ENCODE data around the gene ARHGDIB.

The ARHGDIB gene

DNA sequence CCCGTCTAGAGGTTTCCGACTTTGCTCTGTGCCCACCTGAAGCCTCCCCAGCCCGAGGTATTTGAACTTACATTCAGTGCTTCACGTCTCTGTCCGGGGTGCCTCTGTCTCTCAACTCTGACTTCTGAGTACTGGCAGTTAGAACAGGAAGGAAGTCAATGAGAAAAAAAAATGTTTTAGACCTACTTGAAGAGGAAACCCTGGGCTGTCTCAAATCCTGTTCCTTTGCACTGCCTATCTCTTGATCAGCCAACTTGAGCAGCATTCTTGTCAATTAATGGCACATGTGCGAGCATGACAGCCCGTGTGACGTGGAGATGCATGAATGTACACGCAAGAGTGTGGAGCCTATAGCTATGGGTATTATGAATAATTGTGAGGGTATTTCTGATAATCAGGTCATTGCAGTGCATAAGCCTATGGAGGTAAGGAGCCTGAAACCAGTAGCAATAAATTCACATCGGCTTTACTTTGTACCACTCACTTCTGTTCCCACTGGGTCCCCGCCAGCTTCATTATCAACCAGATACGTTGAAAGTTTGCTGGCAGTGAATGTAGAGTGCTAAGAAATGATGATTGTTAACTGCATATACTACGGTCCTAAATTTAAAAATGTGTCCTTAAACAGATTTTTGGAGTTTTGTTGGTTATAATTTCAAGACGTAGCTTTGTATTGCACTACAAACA, at the start of gene ARHGDIB:
ARHGDIB (minus strand) TSS at position 136 of the 687 bp plus-strand sequence. CDS start 10,889 bp downstream, outside the sequence.
- DNase-seq: no peak

DNA sequence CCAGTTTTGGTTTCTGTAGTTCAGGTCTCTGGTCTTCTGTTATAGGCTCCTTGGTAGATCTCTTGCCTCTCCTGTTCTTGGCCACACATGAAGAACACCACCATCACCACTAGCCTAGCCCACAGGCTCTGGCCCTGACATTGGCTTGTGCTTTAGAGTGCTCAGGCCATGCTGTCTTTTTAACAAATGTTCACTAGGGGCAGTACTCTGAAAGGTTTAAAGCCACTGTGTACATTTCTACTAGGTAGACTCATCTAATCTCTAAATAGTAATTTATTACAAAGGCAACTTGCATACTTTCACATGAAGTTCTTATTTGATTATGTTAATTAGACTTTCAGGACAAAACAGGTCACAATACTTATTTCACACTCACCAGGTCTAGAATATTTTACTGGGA, 49.8 kb upstream of the ARHGDIB start:
- no peak for DNase-seq

DNA sequence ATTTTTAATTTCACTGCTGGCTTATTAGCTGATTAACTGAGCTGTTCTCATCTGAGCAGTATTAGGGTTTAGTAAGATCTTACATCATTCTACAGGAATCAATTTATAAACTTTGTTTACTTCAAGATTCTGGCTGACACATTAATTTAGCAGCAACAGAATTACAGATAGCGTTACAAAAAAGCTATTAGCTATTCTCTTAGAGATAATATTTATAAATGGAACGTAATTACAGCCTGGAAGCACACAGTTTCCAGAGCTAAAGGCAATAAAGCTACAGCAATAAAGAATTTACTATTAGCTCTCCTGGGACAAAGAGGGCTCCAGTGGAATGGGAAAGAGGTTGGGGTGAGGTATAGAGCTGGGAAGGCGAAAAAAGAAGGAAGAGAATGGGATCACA, 46.1 kb upstream of the ARHGDIB start:
- DNase-seq: no peak

DNA sequence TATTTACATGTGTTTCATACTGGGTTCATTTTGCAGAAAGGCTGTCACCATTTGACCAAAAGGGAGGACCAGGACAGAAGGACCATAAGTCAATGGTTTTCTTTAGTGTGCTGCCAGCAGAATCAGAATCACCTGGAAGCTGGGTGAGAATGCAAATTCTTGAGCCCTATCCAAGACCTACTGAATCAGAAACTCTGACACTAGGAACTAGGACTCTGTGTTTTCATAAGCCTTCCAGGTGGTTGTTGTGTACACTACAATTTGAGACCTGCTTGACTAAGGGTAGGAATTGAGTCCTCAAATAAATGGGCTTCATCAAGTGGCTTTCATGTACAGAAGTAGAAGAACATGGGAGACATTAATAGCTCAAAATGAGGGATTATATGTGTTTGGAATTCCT, 43.7 kb upstream of the ARHGDIB start:
- no peak for DNase-seq

DNA sequence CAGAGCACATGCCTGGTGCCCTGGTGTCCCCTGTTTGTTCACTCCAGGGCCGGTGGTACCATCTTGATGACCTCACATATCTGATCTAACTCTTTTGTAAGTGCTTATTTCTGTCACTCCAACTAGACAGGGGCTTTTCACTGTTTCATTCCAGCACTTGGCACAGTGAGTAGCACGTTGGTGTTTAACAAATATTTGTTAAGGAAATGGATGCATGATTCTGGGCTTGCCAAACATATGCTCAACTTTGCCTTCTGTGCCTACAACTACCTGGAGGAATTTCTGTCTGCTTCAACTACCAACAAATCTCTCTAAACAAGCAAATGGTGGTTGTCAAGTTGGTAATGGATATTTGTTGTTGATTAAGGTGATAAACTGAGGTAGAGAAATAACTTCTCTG, 43.0 kb upstream of the ARHGDIB start:
- DNase-seq: no peak

DNA sequence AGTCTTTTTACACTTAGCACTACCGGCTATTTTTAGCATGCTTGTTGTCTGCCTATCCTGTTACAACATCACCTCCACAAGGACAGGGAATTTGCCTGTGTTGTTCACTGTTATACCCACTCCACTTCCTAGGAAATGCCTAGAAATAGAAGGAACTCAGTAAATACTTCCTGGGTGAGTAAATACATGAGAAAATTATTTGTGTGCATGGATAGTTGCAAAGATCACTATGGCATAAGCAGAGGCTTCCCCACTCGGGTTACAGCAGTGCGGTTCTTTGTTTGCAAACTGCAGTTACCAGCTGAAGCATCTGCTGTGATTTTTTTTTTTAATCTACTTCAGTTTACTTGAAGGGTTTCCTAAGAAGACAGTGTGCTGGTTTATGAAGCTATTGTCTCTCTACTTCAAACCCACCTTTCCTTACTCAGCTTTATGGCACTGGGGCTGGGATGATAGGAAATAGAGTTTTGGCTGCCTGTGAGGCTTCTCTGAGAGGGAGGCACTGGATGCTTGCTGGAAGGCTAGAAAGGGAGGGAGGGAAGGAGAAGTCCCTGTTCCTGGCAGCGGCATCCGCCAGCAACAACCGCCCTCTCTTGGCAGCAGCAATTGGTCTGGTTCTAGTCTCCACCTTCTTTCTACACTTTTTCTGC, 40.5 kb upstream of the ARHGDIB start:
- no peak for DNase-seq

DNA sequence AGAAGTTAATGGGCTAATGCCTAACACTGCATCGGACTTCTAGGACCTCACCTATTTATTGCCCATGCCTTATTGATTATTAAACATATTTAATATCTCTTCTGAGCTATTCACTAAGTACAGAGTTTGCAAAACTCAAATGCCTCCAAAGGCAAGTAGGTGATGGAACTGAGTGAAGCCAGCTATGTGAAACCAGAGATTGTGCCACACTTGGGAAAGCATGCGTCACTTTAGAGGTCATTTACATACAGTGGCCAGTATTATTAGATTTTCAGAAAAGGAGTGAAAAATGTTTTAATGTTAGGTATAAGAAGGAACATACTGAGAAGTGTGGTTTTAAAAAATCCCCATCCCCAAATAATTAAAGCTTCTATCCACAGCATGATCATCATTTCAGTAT, 39.2 kb upstream of the ARHGDIB start:
- DNase-seq: no peak

DNA sequence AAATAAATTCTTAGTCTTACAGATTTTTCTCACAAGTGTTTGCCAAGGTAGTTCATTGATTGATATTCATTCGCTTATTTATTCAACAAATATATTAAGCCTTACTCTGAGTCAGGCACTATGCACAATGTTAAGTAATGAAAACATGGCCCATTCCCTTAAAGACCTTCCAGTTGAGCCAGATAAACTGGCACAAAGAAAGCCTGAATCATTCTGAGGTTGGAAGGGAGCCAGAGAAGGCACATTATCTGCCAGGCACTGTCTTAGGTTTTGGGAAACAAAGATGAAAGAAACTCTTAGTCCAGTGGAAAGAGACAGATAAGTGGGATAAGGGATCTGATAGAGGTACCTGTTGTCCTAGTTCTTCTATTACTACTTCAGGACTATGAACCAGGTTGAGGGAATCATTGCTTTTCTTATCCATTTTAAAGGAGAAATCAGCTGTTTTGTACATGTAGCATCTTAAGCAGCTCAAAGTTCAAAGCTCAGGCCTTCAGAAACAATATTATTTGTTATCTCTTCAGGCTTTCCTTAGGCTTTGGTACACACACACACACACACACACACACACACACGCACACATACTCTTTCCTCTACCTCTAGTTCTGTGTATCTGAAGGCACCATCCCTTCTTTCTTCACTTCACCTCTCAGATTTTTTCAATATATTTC, 38.4 kb upstream of the ARHGDIB start:
- no peak for DNase-seq

DNA sequence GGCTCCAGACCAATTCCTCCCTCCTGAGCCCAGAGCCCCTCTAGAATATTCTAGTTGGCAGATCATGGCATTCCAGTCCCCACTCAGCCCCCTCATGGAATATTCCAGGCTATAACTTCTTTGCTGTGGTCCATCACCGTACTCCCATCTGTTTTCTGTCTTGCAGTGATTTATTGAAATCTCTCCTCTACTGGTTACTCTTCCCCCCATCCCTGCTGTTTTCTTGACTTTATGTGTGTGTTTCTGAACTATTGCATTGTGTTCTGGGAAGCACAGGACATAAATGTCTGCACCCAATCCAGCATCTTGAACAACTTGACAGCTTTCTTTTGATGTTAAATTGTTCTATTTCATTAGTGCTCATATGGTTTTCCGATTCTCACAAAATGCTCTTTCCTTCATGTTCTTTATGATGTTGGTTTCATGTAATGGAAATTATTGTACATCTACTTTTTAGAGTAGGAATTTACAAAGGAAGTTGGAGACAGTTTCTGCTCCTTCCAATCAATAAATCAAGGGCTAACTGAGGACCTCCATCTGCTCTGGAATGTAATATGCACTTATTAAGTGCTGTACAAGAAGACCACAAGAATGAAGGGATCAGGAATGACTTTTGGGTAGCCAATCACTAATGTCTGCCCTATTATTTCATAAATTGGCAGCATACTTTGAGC, 37.8 kb upstream of the ARHGDIB start:
- no peak for DNase-seq

DNA sequence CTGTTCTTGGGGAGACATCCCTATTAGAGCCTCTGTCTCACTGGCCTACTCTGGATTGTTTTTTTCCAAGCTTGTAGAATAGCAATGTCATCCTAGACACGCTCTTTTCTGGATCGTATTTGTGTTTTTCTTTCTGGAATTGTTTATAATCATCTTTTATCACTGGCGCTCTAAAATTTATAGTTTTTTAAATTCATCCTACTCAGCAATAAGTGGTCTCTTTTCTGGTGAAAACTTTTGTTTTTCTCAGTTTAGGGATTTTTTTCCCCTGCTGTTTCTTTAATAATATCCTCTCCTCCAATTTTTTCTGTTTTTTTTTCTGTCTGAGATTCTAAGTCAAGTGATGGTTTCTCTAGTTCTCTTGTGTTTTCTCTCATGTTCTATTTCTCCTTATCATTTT, 36.6 kb upstream of the ARHGDIB start:
- DNase-seq: no peak

DNA sequence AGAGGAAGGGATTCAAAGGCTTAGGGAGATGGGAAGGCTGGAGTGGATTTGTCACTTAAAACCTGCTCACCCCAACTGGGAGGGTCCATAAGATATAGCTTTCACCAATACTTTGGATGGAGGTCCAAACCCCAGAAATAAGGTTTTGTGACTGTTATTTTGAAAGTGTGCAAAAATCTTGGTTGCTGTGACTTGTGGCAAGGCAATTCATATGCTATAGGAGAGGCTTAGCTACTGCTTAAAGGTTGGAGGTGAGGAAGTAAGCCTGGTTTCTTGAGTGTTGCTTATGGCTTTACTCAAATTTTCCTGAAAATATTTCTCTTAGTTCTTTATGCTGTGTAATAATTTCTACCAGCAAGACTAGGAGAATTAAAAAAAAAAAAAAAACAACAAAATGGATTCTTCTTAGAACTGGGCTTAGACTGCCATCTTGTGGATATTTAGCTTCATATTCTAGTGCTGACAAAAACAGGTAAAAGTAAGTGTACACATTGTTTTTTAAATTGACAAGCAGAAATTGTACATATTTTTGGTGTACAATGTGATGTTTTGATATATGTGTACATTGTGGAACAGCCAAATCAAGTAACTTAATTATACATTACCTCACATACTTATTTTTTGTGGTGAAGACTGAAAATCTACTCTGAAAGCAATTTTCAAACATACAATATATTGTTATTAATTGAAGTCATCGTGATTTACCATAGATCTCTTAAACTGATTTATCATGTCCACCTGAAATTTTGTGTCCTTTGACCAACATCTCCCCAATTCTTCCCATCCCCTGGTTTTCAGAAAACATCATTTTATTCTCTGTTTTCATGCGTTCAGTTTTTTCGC, 34.4 kb upstream of the ARHGDIB start:
- no peak for DNase-seq

DNA sequence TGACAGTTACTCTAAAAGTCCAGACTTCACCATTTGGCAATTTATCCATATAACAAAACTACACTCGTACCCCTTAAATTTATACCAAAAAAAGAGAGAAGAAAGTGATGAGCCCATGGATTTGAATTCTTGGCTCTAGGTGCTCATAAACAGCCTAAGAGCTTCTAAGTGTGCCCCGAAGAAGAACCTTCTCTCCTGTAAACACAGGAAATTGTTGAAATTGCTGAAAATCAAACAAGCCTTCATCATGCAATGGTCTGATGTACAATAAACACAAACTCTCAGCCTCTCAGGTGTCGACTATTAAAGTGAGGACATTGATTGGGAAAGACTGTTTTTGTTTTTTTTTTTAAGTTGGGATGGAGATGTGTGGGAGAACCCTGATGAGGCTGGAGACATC, 33.2 kb upstream of the ARHGDIB start:
- no peak for DNase-seq

DNA sequence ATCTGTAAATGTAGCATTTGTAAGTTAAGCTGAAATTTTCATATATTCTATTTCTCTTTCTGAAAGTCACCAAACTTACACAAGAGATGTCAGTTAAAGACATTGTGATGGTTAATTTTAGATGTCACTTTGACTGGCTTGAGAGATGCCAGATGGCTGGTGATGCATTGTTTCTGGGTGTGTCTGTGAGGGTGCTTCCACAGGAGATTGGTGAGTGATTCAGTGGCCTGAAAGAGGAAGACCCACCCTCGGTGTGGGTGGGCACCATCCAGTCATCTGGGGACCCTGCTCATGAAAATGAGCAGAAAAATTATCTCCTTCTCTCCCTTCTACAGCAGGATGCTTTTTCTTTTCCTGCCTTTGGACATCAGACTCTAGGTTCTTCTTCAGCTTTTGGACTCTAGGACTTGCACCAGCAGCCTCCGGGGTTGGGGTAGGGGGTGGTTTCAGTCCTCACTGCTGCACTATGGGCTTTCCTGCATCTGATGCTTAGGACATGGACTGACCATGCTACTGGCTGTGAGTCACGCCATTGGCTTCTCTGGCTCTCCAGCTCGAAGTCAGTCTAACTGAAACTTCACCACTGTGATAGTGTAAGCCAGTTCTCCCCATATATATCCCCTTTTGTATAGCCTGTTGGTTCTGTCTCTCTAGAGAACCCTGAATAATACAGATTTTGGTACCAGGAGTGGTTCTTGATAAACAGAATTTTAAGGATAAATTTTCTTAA, 32.3 kb upstream of the ARHGDIB start:
- DNase-seq: no peak

DNA sequence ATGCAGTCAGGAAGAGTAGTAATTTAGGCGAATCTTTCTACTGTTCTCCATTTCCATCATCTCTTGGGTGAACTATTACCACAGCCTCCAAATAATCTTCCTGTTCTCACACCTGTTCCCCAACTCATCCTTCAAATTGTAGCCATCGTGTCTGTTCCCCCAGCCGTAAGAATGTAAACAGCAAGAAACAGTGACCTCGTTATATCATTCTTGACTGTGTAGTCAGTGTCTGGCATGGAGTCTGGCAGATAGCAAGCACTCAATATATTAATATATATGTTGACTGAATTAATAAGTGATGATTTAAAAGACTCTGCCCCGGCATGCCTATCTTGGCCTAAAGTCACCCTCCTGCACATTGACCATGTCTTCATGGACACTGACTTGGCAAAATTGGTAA, 31.7 kb upstream of the ARHGDIB start:
- no peak for DNase-seq

DNA sequence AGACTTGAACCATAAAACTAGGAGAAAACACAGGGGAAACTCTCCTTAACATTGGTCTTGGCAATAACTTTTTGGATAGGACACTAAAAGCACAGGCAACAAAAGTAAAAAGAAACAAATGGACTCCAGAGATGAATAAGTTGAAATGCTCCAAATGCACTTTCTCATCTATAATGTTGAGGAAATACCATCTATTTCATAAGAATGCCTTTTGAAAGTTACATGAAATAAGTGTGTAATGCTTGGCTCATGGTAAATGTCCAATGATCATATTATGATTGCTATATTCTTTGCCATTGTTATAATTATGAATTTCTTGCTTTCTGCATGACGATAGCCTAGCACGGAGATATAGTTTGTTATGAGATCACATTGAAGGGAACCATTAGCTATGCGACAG, 31.3 kb upstream of the ARHGDIB start:
- no peak for DNase-seq

DNA sequence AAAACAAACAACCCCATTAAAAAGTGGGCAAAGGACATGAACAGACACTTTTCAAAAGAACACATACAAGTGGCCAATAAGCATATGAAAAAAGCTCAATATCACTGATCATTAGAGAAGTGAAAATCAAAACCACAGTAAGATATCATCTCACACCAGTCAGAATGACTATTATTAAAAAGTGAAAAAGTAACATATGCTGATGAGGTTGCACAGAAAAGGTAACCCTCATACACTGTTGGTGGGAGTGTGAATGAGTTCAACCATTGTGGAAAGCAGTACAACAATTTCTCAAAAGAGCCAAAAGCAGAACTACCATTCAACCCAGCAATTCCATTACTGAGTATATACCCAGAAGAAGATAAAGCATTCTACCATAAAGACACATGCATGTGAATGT, 29.7 kb upstream of the ARHGDIB start:
- DNase-seq: no peak

DNA sequence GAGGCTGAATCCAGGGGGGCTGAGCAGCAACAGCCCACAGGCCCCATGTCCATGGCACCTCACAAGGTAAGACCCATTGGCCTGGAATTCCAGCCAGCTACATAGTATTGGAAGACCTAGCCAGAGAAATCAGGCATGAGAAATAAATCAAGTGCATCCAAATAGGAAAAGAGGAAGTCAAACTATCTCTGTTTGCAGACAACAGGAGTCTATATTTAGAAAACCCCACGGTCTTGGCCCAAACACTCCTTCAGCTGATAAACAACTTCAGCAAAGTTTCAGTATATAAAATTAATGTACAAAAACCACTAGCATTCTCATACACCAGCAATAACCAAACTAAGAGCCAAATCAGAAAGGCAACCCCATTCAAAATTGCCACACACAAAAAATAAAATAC, 28.4 kb upstream of the ARHGDIB start:
- no peak for DNase-seq

DNA sequence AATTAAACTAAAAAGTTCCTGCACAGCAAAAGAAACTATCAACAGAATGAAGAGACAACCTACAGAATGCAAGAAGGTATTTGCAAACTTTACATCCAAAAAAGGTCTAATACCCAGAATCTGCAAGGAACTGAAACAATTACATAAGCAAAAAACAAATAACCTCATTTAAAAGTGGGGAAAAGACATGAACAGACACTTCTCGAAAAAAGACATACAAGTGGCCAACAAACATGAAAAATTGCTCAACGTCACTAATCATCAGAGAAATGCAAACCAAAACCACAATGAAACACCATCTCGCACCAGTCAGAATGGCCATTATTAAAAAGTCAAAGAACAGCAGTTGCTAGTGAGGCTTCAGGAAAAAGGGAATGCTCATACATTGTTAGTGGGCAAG, 26.6 kb upstream of the ARHGDIB start:
- no peak for DNase-seq

DNA sequence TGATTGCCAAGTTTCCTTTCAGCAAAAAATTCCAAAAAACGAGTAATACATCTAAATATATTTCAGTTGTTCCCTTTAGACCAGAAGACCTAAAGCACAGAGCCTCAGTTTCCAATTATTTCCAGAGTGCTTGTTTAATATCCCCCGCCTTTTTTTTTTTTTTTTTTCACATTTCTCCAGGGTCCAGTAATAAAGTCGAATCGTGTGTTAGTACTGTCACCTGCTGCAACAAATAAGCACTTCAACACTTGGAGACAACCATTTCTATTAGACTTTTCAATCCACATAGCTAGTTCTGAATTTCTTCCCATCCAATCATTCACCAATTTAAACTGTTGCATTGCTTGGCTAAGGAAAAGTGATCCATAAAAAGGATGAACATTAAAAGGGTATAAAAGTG, 25.0 kb upstream of the ARHGDIB start:
- DNase-seq: no peak

DNA sequence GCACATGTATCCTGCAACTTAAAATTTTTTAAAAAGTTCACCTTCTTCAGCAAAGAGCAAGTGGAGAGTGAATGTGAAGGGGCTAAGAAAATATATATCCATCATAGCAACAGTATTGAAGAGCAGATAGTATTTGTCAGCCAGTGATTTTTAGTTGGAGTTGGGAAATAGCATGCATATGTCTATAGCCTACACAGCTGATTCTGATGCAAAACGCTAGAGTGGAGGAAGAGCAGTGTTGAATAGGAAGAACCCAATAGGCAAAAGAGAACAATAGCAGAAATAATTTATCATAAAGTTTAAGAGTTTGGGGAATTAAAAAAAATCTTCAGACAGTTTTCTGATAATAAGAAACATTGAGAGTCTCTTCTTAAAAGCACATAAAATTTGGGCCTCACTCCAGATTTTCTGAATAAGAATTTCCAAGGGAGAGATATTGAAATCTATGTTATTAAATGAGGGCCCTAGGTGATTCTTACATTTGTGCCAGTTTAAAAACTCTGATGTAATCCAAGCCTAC, 23.4 kb upstream of the ARHGDIB start:
- DNase-seq: no peak

DNA sequence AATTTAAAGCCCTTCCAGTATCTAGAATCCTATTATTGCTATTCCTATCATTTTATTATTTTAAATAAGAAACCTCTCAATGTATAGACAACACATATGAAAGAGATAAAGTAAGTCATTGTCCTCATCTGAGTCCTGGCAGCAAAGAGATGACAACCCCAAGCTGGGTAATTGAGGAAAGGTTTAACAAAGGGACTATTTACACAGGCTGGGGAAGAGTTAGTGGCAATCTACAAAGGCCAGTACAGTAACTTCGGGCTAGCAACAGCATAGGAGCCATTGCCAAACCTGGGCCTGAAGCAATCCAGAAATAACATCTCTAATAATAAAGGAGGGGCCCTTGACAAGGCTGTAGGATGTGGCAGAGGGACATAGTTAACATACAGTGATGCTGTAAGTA, 22.6 kb upstream of the ARHGDIB start:
- no peak for DNase-seq

DNA sequence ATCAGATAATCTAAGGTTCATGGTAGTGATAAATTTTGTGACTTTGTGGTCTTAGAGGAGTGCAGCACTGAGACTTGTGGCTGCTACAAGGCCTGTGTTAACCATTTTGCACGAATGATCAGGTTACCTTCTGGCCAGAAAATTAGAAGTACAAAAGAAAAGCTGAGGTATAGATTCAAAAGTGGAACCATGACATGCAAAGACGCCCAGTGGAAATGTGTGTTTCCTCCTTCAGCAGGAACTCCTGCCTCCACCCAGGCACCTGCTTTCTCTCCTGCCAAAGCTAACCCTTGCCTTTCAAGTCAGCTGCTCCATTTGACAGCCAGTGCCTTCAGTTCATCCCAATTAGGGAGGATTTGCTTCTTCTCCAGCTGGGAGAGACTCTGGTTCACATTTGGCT, 21.6 kb upstream of the ARHGDIB start:
- no peak for DNase-seq

Data from cortex of kidney (tissue), 1 donor.